GM21619 (cell line): Measurements from ENCODE around the gene LMBR1.
"Not testable (repeated sequence)": the region's sequence is repeated elsewhere in the genome, so short reads cannot be mapped to it uniquely, and the experiment has no call there.

Experiments
- ATAC-seq: cut with Tn5 transposase; IDR thresholded peaks from one replicate; pipeline ENCODE4 v1.9.1; 2021; ENCODE audit not compliant: unreplicated experiment

Gene LMBR1

DNA sequence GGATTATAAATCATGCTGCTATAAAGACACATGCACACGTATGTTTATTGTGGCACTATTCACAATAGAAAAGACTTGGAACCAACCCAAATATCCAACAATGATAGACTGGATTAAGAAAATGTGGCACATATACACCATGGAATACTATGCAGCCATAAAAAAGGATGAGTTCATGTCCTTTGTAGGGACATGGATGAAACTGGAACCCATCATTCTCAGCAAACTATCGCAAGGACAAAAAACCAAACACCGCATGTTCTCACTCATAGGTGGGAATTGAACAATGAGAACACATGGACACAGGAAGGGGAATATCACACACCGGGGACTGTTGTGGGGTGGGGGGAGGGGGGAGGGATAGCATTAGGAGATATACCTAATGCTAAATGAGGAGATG, 89.3 kb downstream of the LMBR1 start:
- ATAC-seq = not testable (repeated sequence)

DNA sequence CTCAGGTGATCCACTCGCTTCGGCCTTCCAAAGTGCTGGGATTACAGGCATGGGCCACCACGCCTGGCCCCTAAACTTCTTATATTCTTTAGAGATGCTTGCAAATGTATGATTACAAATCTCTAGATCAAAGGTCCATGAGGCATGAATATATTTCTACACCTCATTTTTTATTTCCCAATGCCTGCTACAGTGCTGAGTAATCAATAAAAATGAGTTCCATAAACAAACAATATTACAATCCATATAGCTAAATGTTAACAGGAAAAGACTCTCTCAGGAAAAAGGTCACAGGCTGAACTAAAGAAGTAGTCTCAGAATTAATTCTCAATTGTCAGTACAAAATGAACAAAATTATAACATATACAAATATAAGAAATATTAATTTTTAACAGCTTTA, 90.8 kb downstream of the LMBR1 start:
- no peak for ATAC-seq

DNA sequence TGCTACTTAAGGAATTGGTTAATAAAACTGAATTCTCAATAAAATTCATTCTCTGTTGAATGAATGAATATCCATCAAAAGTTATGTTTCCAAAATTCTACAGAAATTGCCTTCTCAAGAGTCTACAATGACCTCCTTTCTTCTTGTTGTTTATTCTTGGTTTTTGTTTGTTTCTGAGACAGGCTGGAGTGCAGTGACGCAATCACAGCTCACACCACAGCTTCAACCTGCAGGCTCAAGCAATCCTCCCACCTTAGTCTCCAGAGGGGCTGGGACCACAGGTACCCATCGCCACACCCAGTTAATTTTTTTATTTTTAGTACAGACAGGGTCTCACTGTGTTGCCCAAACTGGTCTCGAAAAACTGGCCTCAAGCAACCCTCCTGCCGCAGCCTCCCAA, 97.6 kb downstream of the LMBR1 start:
- ATAC-seq = no peak

DNA sequence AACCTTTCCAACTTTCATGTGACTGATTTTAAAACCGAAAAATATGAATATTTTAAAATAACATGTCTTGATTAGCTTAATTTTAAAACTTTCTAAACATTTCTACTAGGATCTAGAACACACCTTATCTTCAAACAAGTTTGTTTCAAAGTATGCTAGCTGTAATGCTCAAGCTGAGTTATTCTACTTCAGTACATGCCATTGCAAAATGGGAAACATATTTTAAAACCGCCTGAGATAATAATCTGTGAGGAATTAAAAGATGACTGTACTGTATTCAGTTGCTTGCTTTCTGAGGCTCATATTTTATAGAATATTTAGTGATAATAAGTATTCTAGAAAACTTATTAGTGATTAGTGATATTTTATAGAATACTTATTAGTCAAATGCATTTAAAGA, 99.6 kb downstream of the LMBR1 start:
- no peak for ATAC-seq

DNA sequence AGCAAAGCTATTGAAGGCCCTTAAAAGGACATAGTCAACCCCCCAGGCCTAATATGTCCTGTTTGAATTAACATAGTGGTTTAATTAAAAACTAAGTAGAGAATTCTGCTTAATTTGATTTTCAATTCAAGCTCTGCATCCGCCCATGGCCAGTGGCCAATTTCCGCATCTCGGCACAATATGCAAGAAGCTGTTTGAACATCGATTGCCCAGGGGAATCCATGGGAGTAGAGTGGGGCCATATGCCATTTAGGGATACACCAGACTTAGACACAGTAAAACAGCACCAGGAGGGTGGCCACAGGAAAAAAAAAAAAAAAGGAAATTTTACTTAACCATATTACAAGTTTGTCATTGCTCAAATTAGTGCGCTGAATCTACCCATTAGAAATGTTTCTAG, 100.4 kb downstream of the LMBR1 start:
- ATAC-seq = no peak

GRCh38 chr7:156791241-156791640, 101.7 kb downstream of the LMBR1 start:
- no peak for ATAC-seq

- ATAC-seq = no peak
These were observed 102.7 kb downstream of the LMBR1 start for GRCh38 chr7:156790264-156790663.

DNA sequence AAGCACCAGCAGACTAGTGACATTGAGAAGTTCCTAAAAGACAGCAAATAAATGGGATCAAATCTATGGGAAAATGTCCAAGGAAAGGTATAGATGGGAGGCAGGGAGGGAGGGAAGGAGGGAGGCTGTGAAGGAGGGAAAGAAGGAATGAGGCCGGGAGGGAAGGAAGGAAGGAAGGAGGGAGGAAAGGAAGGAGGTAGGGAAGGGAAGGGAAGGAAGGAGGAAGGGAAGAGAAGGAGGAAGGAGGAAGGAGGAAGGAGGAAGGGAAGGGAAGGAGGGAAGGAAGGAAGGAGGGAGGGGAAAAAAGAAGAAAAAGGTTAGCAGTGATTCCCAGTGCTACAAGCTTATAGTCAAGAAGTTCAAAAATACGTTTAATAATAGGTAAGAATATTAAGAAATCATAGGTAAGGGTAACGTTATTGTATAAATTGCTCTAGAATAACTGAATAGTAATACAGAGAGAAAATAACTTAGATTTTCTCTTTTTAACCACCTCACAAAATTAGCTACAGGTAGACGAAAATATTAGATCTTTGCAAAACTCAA, 106.9 kb downstream of the LMBR1 start:
- ATAC-seq = no peak

- ATAC-seq = no peak
These were observed 109.1 kb downstream of the LMBR1 start for GRCh38 chr7:156783864-156784263.

DNA sequence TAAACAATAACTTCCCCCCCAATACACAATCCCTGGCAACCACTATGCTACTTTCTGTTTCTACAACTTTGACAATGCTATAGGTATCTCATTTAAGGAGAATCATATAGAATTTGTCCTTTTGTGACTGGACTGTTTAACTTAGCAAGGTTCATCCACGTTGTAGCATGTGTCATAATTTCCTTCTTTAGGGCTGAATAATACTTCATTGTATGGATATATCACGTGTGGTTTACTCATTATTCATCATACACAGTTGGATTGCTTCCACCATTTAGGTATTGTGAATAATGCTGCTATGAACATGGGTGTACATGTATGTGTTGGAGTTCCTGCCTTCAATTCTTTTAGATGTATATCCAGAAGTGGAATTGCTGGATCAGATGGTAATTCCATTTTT, 111.0 kb downstream of the LMBR1 start:
- no peak for ATAC-seq

- peak; percentile 90 for ATAC-seq
These were observed 112.1 kb downstream of the LMBR1 start for GRCh38 chr7:156780724-156781455.

DNA sequence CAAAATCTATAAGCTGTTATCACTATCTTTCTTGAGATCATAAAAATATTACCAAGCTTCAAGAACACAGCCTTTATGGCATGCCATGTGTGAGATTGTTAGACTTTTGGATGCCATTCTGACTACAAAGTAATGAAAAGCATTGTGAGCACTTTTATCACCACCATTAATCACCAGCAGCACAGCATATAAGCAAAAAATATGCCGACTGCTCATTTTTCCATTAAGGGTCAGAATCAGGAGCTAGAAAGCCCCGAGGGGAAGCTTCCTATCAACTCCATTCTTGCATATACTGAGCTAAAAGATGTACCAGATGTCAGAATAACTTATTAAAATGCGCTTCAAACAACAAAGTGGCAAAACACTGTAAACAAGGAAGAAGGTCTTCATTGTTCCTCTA, 114.3 kb downstream of the LMBR1 start:
- no peak for ATAC-seq

- no peak for ATAC-seq
These were observed 114.8 kb downstream of the LMBR1 start for GRCh38 chr7:156778201-156778600.

- no peak for ATAC-seq
These were observed 115.5 kb downstream of the LMBR1 start for GRCh38 chr7:156777364-156778069.

DNA sequence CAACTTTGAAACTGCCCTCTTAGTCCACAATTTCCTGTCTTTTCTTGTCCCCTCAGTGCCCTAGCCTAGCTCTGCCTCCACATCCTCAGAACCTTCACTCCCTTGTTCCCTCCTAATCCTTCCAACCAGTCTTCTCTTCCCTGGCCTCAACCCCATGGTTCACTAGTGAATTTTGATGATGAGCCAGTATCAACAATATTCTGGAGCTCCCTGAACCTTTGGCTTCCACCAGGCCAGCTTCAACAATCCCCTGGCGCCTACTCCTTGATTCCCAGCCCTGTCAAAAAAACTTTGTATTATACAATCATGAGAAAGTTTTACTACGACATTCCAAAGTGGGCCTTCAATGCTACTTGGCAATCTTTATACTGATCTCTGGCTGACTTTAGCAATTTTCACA, 116.5 kb downstream of the LMBR1 start:
- ATAC-seq = no peak

- ATAC-seq = peak; percentile 43
These were observed 119.0 kb downstream of the LMBR1 start for GRCh38 chr7:156773966-156774365.

- ATAC-seq = no peak
These were observed 120.3 kb downstream of the LMBR1 start for GRCh38 chr7:156772725-156773124.

GRCh38 chr7:156768698-156769472, 124.1 kb downstream of the LMBR1 start:
- ATAC-seq = no peak

DNA sequence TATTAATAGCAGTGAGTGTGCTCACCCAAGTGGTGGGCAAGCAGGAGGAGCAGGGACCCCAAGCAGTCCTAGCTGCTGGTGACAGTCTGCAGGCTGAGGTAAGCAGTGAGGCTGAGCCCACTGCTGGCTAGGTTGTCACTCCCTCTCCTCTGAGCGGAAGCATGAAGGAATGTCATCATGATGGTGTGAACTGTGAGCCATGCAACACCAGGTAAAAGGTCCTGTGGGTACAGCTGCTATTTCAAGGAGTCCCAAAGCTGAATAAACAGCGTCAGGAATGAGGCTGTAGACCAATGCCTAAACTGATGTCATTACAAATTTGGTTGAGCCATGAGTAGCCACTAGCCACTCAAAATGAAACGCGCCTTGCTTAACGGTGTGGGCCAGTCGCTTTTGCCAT, 126.3 kb downstream of the LMBR1 start:
- no peak for ATAC-seq

DNA sequence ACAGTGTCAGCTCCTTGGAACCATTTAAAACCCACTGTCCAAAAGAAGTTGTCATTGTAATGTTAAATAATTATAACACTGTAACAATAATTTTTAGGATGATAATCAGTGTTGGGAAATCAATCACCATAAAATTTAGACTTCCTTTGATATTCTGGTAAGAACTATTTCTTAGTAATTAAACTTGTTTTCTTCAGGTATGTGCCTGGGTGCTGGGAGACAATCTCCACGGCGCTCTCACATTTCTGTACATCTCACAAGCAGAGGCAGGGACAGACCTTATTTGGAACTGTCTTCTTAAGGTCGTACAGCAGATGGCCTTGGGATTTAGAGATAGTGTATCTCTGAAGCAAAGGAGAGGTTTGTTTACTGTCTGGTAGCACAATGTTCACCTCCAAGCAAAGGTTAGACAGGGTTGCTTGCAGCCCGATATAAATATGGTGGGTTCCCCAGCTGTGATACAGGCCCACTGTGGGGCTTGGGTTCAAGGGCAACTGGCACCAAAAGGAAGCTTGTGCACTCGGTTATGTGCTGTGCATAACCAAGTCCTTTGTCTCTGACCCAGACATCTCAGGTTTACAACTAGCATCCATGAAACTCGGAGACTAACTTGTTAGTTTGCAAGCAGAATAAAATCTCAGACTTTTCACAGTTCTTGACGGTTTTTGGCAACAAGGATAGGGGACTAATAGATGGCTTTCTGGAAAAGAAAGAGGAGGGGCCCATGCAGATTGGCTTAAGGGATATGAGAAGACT, 126.9 kb downstream of the LMBR1 start:
- ATAC-seq = no peak

DNA sequence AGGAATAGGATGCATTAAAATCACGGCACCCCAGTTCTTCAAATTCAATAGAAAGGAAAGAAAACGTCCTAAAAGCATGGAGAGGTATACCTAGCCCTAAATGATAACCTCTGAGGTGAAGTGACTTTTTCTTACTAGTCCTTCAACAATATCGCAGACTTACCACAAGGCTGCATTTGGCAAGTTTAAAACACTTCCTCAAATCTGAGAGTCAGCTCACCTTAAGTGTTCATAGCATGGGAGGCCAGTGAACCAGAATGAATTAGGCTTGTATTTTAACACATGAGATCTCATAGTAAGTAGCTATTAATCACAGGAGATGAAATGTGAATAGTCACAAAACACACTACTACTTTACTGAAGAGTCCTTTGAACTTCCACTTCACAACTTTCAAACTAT, 128.2 kb downstream of the LMBR1 start:
- no peak for ATAC-seq
